DND-41 (cell line): Measurements from ENCODE around the gene IGSF21.

Source experiments
- ATAC-seq: fragments of 200-7000 bp; cut with Tn5 transposase; 3 replicates; pipeline ENCODE4 v1.9.1; 2021; ENCODE audit warnings: low read depth; ENCODE audit not compliant: insufficient read depth
- DNase-seq: peaks from one replicate; pipeline ENCODE4 v3.0.0-alpha.2; 2020
- H2AFZ ChIP-seq: 2 replicates; pipeline ENCODE4 v1.6.0; 2012; ENCODE audit warnings: low read depth, low read length
- H3K27ac ChIP-seq: 2 replicates; pipeline ENCODE4 v1.5.1; 2012; ENCODE audit warnings: low read length, inconsistent platforms
- H3K27me3 ChIP-seq: fragments of 200-600 bp; sonication (generic); 2 replicates; pipeline ENCODE4 v1.6.0; 2012; ENCODE audit warnings: low read length, mild to moderate bottlenecking, inconsistent platforms; ENCODE audit not compliant: insufficient read depth, poor library complexity
- H3K36me3 ChIP-seq: 2 replicates; pipeline ENCODE4 v1.5.1; 2012; ENCODE audit warnings: low read length, inconsistent platforms; ENCODE audit not compliant: insufficient read depth
- H3K4me1 ChIP-seq: 2 replicates; pipeline ENCODE4 v1.5.1; 2012; ENCODE audit warnings: mild to moderate bottlenecking, low read length; ENCODE audit not compliant: insufficient read depth
- H3K4me2 ChIP-seq: 2 replicates; pipeline ENCODE4 v1.6.0; 2012; ENCODE audit warnings: mild to moderate bottlenecking, moderate library complexity, low read length, inconsistent platforms; ENCODE audit not compliant: insufficient read depth
- H3K4me3 ChIP-seq, 2 experiments: fragments of 200-600 bp in 1 of 2; shearing (Covaris generic) in 1 of 2; 2 replicates each; pipeline ENCODE4 v1.5.1; 2012 to 2016; ENCODE audit warnings: inconsistent platforms in 2 of 2, low read length in 2 of 2, mild to moderate bottlenecking in 2 of 2, low read depth in 1 of 2, moderate library complexity in 1 of 2
- H3K79me2 ChIP-seq: 2 replicates; pipeline ENCODE4 v1.6.0; 2012; ENCODE audit warnings: low read length, inconsistent platforms; ENCODE audit not compliant: insufficient read depth
- H3K9ac ChIP-seq: 2 replicates; pipeline ENCODE4 v1.6.0; 2012; ENCODE audit warnings: low read depth, mild to moderate bottlenecking, inconsistent platforms, low read length, moderate library complexity
- H3K9me3 ChIP-seq: 2 replicates; pipeline ENCODE4 v1.5.1; 2012; ENCODE audit warnings: low read length, moderate library complexity, mild to moderate bottlenecking, inconsistent platforms; ENCODE audit not compliant: insufficient read depth, severe bottlenecking
- H4K20me1 ChIP-seq: 2 replicates; pipeline ENCODE4 v1.6.0; 2012; ENCODE audit warnings: low read length; ENCODE audit not compliant: insufficient read depth
- EZH2 ChIP-seq: IDR thresholded peaks from 3 replicates; pipeline ENCODE4 v1.6.1; 2012; ENCODE audit warnings: borderline replicate concordance, low read depth, mild to moderate bottlenecking, moderate library complexity, low read length, inconsistent platforms; ENCODE audit not compliant: severe bottlenecking
- TF ChIP-seq, protein P1 (sequence below): IDR thresholded peaks from 2 replicates; pipeline ENCODE4 v1.5.1; 2012; ENCODE audit warnings: borderline replicate concordance, low read length, moderate library complexity, mild to moderate bottlenecking; ENCODE audit not compliant: poor library complexity, severe bottlenecking; ENCODE audit errors: extremely low read depth

IGSF21 gene

DNA sequence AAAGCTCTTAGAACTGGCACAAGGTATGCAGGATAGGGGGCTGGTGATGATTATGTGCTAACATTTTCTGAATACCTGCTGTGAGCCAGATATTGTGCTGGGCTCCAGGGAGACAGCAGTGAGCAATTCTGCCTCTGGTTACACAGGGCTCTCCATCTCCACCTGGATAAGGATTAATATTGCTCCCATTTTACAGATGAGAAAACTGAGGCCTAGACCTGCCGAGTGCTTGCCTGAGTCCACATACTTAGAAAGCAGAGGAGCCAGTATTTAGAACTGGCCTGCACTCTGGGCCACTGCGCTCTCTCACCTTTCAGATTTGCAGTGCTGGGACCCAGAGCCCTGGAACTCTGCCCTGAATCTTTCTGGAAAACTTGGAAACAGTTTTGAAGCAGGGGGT lies 205.9 kb downstream of the IGSF21 start:
- H3K79me2 ChIP-seq: no peaks in the 10 kb centered on the region
- peaks cover 4% of the 10 kb centered on the region; the same call in 1 of the 2 replicates for H4K20me1 ChIP-seq
- TF ChIP-seq, protein P1, sequence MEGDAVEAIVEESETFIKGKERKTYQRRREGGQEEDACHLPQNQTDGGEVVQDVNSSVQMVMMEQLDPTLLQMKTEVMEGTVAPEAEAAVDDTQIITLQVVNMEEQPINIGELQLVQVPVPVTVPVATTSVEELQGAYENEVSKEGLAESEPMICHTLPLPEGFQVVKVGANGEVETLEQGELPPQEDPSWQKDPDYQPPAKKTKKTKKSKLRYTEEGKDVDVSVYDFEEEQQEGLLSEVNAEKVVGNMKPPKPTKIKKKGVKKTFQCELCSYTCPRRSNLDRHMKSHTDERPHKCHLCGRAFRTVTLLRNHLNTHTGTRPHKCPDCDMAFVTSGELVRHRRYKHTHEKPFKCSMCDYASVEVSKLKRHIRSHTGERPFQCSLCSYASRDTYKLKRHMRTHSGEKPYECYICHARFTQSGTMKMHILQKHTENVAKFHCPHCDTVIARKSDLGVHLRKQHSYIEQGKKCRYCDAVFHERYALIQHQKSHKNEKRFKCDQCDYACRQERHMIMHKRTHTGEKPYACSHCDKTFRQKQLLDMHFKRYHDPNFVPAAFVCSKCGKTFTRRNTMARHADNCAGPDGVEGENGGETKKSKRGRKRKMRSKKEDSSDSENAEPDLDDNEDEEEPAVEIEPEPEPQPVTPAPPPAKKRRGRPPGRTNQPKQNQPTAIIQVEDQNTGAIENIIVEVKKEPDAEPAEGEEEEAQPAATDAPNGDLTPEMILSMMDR: no peak
- no peak for TF ChIP-seq EZH2
- H3K36me3 ChIP-seq: no peaks in the 10 kb centered on the region
- no peak overlapping the region for H3K4me2 ChIP-seq
- DNase-seq (no peak), ATAC-seq (no peak)
- H3K9me3 ChIP-seq: no peaks in the 10 kb centered on the region
- no peaks in the 10 kb centered on the region for H3K4me1 ChIP-seq
- H3K27ac ChIP-seq: no peak overlapping the region
- no peak overlapping the region for H3K4me3 ChIP-seq
- H3K27me3 ChIP-seq: no peaks in the 10 kb centered on the region
- H2AFZ ChIP-seq: no peak overlapping the region
- H3K9ac ChIP-seq: no peak overlapping the region

DNA sequence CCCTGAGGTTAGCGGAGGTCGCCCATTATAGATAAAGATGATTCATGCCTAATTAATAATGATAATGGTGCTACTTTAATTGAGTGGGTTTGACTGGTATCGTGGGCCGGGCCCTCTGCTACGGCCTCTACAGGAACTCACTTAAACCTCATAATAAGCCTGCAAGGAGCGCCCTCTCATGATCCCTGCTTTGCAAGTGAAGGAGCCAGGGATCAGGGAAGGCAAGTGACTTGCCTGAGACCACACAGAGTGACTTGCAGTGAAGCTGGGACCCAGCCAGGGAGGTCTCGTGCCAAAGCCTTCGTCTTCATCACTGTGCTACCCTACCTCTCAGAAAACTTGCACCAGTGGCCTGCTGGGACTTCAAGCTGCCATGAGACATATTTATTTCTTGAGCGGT lies 206.8 kb downstream of the IGSF21 start:
- H3K27me3 ChIP-seq: no peaks in the 10 kb centered on the region
- no peak overlapping the region for H3K27ac ChIP-seq
- ATAC-seq (no peak), DNase-seq (no peak)
- H3K4me3 ChIP-seq: no peak overlapping the region
- H3K9me3 ChIP-seq: no peaks in the 10 kb centered on the region
- H2AFZ ChIP-seq: no peak overlapping the region
- TF ChIP-seq, protein P1: no peak
- TF ChIP-seq EZH2: no peak
- H3K9ac ChIP-seq: no peak overlapping the region
- no peaks in the 10 kb centered on the region for H3K4me1 ChIP-seq
- peaks cover 4% of the 10 kb centered on the region; the same call in 1 of the 2 replicates for H4K20me1 ChIP-seq
- no peak overlapping the region for H3K4me2 ChIP-seq
- H3K36me3 ChIP-seq: no peaks in the 10 kb centered on the region
- H3K79me2 ChIP-seq: no peaks in the 10 kb centered on the region

DNA sequence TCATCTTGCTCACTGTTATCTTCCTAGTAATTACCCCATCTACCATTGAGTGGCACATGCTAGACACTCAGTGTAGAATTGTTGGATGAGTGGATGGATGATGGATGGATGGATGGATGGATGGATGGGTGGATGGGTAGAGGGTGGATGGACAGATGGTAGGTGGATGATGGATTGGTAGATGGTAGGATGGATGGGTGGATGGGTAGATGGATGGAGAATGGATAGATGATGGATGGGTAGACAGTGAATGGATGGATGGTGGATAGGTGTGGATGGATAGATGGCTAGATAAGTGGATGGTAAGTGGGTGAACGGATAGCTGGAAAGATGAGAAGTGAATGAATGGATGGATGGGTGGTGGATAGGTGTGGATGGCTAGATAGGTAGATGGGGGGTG lies 207.9 kb downstream of the IGSF21 start:
- Histone ChIP-seq H3K36me3 (no peaks in the 10 kb centered on the region), H3K27me3 (no peaks in the 10 kb centered on the region), H3K4me1 (no peaks in the 10 kb centered on the region), H2AFZ (no peak overlapping the region), H3K9me3 (no peaks in the 10 kb centered on the region), H3K27ac (no peak overlapping the region), H4K20me1 (peaks cover 4% of the 10 kb centered on the region; the same call in 1 of the 2 replicates), H3K4me3 (no peak overlapping the region), H3K4me2 (no peak overlapping the region), H3K9ac (no peak overlapping the region), H3K79me2 (no peaks in the 10 kb centered on the region)
- DNase-seq: no peak
- TF ChIP-seq EZH2: no peak
- TF ChIP-seq, protein P1: no peak
- no peak for ATAC-seq

DNA sequence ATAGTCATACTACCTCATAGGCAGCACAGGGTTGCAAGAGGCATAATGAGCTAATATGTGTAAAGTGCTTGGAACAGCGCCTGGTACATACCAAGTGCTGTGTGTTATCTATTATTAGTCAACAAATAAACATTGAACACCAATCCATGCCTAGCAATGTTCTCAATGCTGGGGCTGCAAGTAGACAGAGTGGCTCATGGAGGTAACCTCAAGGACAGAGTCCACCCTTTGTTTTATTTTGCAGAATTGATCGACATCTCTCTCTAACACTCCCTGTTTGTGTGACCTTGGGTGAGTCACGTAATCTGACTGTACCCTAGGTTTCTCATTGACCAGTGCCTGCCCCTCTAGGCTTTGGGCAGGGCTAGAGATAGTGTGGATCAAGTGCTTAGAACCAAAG lies 209.2 kb downstream of the IGSF21 start:
- no peak for DNase-seq
- TF ChIP-seq EZH2: no peak
- TF ChIP-seq, protein P1: no peak
- ATAC-seq: no peak

More for the DNA sequence above, 209.2 kb downstream of the IGSF21 start:
- peaks cover 4% of the 10 kb centered on the region; the same call in 1 of the 2 replicates for H4K20me1 ChIP-seq
- H3K27ac ChIP-seq: no peak overlapping the region
- H3K4me3 ChIP-seq: no peak overlapping the region
- H3K9ac ChIP-seq: no peak overlapping the region
- H3K79me2 ChIP-seq: no peaks in the 10 kb centered on the region
- H3K4me2 ChIP-seq: no peak overlapping the region
- H2AFZ ChIP-seq: no peak overlapping the region
- H3K27me3 ChIP-seq: no peaks in the 10 kb centered on the region
- H3K4me1 ChIP-seq: no peaks in the 10 kb centered on the region
- H3K9me3 ChIP-seq: no peaks in the 10 kb centered on the region
- no peaks in the 10 kb centered on the region for H3K36me3 ChIP-seq
